GM12878 (cell line): Measurements from ENCODE around the gene SLAMF1. TPM values are rescaled to one million over a fixed set of nuclear protein-coding genes. Genes with fewer than 3 reads are reported as not detected.

Source experiments
- BCL11A ChIP-seq: IDR thresholded peaks from 2 replicates; pipeline ENCODE4 v1.6.1; 2011; ENCODE audit warnings: low read depth, low read length
- EP300 ChIP-seq, 2 experiments: fragments of 150-350 bp in 1 of 2; IDR thresholded peaks; 2 replicates each; pipeline ENCODE4 v1.6.1; 2011 to 2012; ENCODE audit warnings: low read depth in 2 of 2, low read length in 2 of 2, borderline replicate concordance in 1 of 2, improper control_type of control experiment in 1 of 2, inconsistent platforms in 1 of 2; ENCODE audit not compliant: control insufficient read depth in 1 of 2
- FOS ChIP-seq: IDR thresholded peaks from 3 replicates; pipeline ENCODE4 v1.6.1; 2011; ENCODE audit warnings: borderline replicate concordance; ENCODE audit not compliant: insufficient read length; ENCODE audit errors: extremely low read depth
- HDAC2 ChIP-seq: fragments of 200-600 bp; sonication (generic); IDR thresholded peaks from 2 replicates; pipeline ENCODE4 v1.6.1; 2017
- JUNB ChIP-seq: IDR thresholded peaks from 2 replicates; pipeline ENCODE4 v1.6.1; 2016; ENCODE audit warnings: antibody characterized with exemption, mild to moderate bottlenecking
- KAT2A ChIP-seq: conservative IDR thresholded peaks from 2 replicates; pipeline ENCODE4 v1.6.1; 2011; ENCODE audit warnings: low read depth, low read length; ENCODE audit not compliant: control insufficient read depth
- MYC ChIP-seq: IDR thresholded peaks from 2 replicates; pipeline ENCODE4 v1.6.1; 2011; ENCODE audit warnings: mild to moderate bottlenecking, low read length, moderate library complexity, inconsistent platforms; ENCODE audit not compliant: insufficient read depth, insufficient replicate concordance, insufficient read length, severe bottlenecking
- PAX5 ChIP-seq: IDR thresholded peaks from 2 replicates; pipeline ENCODE4 v1.6.1; 2011; ENCODE audit warnings: low read depth, low read length, borderline replicate concordance
- RELA ChIP-seq: fragments of 450-650 bp; IDR thresholded peaks from 2 replicates; pipeline ENCODE4 v1.8.0; 2014; ENCODE audit warnings: borderline replicate concordance; ENCODE audit not compliant: partially characterized antibody
- SPI1 ChIP-seq: IDR thresholded peaks from 2 replicates; pipeline ENCODE4 v1.6.1; 2011; ENCODE audit warnings: low read depth, mild to moderate bottlenecking, low read length, moderate library complexity, borderline replicate concordance; ENCODE audit not compliant: insufficient read depth
- TCF12 ChIP-seq: IDR thresholded peaks from 2 replicates; pipeline ENCODE4 v1.6.1; 2011; ENCODE audit warnings: low read depth, mild to moderate bottlenecking, low read length
- ZZZ3 ChIP-seq: IDR thresholded peaks from 2 replicates; pipeline ENCODE4 v1.6.1; 2011; ENCODE audit warnings: low read depth; ENCODE audit not compliant: control insufficient read depth, insufficient read length
- polyA plus RNA-seq, 11 experiments: library from polyadenylated mRNA; depleted of rRNA in 4 of 11; unstranded in 6 of 11; stranded (reverse) in 5 of 11; fragments of >200 nt; fragmentation: Nextera tagmentation in 4 of 11; fragmentation: Illumina TruSeq in 1 of 11; extraction: Ambion mirVana in 4 of 11; extraction: Trizol in 1 of 11; gene quantifications; 1 replicate in 1 of 11; 2 replicates in 10 of 11; pipeline versions ENCODE4 v1.2.1 to v1.2.3, GENCODE V29; 2011 to 2016; ENCODE audit warnings: inconsistent platforms in 2 of 11, missing spikeins in 2 of 11, low read depth in 1 of 11
- total RNA-seq, 4 experiments: library from RNA; depleted of rRNA in 3 of 4; stranded (reverse); fragments of >200 nt in 3 of 4; fragmentation: Illumina TruSeq in 1 of 4; extraction: Trizol in 1 of 4; gene quantifications; 2 replicates each; pipeline versions ENCODE4 v1.2.1 to v1.2.3, GENCODE V29; 2013 to 2021
- TF ChIP-seq, protein P1 (sequence below): fragments of 450-650 bp; IDR thresholded peaks from 2 replicates; pipeline ENCODE4 v1.6.1; 2014; ENCODE audit warnings: mild to moderate bottlenecking
- TF ChIP-seq, protein P2 (sequence below): IDR thresholded peaks from 2 replicates; pipeline ENCODE4 v1.6.1; 2012; ENCODE audit warnings: low read depth, low read length, improper control_type of control experiment
- TF ChIP-seq, protein P3 (sequence below), 3 experiments: IDR thresholded peaks in 2 of 3; conservative IDR thresholded peaks in 1 of 3; 2 replicates each; pipeline ENCODE4 v1.5.1; 2011; ENCODE audit warnings: low read depth in 3 of 3, low read length in 3 of 3, mild to moderate bottlenecking in 3 of 3, control low read depth in 2 of 3, moderate library complexity in 2 of 3, inconsistent platforms in 1 of 3, mixed read lengths in 1 of 3; ENCODE audit not compliant: control insufficient read depth in 2 of 3, insufficient read depth in 1 of 3; ENCODE audit errors: extremely low read depth in 1 of 3
- TF ChIP-seq, protein P4 (sequence below): fragments of 450-650 bp; formaldehyde crosslinking; IDR thresholded peaks from 2 replicates; pipeline ENCODE4 v1.4.0; 2020; ENCODE audit warnings: mild to moderate bottlenecking, moderate library complexity
- TF ChIP-seq, protein P5 (sequence below): fragments of 450-650 bp; IDR thresholded peaks from 2 replicates; pipeline ENCODE4 v1.6.1; 2018; ENCODE audit warnings: mild to moderate bottlenecking, low read depth, moderate library complexity; ENCODE audit not compliant: partially characterized antibody

Gene SLAMF1
- total and polyA plus RNA-seq, 10 of the 15 experiments (the other 5 are each of a cell fraction or from before 2014, with no cell fraction given), result 87.3 to 260 (median 131) TPM

DNA sequence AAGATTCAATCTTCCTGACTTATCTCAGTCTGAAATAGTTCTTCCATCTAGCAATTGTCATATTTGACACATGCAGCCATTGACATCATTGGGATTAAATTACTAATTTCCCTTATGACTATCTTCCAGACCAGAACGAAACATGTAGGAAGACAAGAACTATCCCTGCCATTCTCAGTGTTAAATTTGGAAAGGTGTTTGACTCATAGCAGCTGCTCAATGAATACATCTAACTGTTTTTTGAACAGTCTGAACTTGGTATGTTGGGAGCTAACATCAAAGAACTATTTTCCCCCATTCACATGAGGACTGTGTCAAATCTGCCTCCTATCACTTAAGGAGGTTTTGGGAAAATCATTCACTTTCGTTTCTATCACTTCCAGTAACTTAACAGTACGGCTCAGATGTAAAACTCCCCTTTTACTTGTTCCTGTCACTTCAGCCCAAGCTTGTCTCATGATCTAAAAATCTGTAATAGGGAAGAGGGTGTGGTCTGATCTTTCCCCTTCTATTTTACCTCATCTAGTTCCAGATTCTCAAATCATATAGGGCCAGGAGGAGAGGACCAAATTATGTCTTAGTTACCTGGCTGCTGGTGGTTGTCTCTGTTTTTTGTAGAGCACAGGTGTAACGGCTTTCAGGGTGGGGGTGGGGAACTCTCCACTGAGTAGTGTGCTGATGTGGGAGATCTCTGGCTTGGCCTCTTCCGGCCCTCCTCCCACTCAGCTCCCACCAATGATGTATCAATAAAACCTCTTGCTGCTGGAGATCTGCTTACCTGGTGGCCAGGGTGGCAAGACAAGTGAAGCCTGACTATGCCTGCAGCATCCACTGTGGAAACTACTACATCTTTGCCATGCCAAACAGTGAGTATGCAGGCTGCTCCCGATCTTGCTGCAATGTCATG is 26.2 kb upstream of the SLAMF1 start (continued):
- TF ChIP-seq, protein P1, sequence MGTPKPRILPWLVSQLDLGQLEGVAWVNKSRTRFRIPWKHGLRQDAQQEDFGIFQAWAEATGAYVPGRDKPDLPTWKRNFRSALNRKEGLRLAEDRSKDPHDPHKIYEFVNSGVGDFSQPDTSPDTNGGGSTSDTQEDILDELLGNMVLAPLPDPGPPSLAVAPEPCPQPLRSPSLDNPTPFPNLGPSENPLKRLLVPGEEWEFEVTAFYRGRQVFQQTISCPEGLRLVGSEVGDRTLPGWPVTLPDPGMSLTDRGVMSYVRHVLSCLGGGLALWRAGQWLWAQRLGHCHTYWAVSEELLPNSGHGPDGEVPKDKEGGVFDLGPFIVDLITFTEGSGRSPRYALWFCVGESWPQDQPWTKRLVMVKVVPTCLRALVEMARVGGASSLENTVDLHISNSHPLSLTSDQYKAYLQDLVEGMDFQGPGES, result peak; percentile 2; the same call in 1 of the 2 replicates
- TF ChIP-seq EP300 (IDR thresholded peaks at IDR 0.05; ENCODE audit: borderline replicate concordance in 1 of 2, control insufficient read depth in 1 of 2, low read depth in 2 of 2, low read length in 2 of 2) (no peak), KAT2A (no peak), SPI1 (no peak), HDAC2 (no peak), BCL11A (no peak), ZZZ3 (no peak), JUNB (peak; percentile 39; the same call in 1 of the 2 replicates), MYC (no peak), FOS (no peak), TCF12 (no peak), RELA (no peak), PAX5 (no peak; the same call in 1 of the 2 replicates)
- TF ChIP-seq, protein P2, sequence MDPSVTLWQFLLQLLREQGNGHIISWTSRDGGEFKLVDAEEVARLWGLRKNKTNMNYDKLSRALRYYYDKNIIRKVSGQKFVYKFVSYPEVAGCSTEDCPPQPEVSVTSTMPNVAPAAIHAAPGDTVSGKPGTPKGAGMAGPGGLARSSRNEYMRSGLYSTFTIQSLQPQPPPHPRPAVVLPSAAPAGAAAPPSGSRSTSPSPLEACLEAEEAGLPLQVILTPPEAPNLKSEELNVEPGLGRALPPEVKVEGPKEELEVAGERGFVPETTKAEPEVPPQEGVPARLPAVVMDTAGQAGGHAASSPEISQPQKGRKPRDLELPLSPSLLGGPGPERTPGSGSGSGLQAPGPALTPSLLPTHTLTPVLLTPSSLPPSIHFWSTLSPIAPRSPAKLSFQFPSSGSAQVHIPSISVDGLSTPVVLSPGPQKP, result no peak
- TF ChIP-seq, protein P3, sequence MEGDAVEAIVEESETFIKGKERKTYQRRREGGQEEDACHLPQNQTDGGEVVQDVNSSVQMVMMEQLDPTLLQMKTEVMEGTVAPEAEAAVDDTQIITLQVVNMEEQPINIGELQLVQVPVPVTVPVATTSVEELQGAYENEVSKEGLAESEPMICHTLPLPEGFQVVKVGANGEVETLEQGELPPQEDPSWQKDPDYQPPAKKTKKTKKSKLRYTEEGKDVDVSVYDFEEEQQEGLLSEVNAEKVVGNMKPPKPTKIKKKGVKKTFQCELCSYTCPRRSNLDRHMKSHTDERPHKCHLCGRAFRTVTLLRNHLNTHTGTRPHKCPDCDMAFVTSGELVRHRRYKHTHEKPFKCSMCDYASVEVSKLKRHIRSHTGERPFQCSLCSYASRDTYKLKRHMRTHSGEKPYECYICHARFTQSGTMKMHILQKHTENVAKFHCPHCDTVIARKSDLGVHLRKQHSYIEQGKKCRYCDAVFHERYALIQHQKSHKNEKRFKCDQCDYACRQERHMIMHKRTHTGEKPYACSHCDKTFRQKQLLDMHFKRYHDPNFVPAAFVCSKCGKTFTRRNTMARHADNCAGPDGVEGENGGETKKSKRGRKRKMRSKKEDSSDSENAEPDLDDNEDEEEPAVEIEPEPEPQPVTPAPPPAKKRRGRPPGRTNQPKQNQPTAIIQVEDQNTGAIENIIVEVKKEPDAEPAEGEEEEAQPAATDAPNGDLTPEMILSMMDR (IDR thresholded peaks at IDR 0.05 in 2 of 3, conservative IDR thresholded peaks at IDR 0.05 in 1 of 3; ENCODE audit: control insufficient read depth in 2 of 3, extremely low read depth in 1 of 3, insufficient read depth in 1 of 3, low read depth in 3 of 3, low read length in 3 of 3), result no peak
- TF ChIP-seq, protein P4, sequence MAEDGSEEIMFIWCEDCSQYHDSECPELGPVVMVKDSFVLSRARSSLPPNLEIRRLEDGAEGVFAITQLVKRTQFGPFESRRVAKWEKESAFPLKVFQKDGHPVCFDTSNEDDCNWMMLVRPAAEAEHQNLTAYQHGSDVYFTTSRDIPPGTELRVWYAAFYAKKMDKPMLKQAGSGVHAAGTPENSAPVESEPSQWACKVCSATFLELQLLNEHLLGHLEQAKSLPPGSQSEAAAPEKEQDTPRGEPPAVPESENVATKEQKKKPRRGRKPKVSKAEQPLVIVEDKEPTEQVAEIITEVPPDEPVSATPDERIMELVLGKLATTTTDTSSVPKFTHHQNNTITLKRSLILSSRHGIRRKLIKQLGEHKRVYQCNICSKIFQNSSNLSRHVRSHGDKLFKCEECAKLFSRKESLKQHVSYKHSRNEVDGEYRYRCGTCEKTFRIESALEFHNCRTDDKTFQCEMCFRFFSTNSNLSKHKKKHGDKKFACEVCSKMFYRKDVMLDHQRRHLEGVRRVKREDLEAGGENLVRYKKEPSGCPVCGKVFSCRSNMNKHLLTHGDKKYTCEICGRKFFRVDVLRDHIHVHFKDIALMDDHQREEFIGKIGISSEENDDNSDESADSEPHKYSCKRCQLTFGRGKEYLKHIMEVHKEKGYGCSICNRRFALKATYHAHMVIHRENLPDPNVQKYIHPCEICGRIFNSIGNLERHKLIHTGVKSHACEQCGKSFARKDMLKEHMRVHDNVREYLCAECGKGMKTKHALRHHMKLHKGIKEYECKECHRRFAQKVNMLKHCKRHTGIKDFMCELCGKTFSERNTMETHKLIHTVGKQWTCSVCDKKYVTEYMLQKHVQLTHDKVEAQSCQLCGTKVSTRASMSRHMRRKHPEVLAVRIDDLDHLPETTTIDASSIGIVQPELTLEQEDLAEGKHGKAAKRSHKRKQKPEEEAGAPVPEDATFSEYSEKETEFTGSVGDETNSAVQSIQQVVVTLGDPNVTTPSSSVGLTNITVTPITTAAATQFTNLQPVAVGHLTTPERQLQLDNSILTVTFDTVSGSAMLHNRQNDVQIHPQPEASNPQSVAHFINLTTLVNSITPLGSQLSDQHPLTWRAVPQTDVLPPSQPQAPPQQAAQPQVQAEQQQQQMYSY (CRISPR knock-in tag), result no peak
- TF ChIP-seq, protein P5, sequence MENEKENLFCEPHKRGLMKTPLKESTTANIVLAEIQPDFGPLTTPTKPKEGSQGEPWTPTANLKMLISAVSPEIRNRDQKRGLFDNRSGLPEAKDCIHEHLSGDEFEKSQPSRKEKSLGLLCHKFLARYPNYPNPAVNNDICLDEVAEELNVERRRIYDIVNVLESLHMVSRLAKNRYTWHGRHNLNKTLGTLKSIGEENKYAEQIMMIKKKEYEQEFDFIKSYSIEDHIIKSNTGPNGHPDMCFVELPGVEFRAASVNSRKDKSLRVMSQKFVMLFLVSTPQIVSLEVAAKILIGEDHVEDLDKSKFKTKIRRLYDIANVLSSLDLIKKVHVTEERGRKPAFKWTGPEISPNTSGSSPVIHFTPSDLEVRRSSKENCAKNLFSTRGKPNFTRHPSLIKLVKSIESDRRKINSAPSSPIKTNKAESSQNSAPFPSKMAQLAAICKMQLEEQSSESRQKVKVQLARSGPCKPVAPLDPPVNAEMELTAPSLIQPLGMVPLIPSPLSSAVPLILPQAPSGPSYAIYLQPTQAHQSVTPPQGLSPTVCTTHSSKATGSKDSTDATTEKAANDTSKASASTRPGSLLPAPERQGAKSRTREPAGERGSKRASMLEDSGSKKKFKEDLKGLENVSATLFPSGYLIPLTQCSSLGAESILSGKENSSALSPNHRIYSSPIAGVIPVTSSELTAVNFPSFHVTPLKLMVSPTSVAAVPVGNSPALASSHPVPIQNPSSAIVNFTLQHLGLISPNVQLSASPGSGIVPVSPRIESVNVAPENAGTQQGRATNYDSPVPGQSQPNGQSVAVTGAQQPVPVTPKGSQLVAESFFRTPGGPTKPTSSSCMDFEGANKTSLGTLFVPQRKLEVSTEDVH, result no peak
